AG04450 (cell line): Measurements from ENCODE around the gene EML1. TPM values are rescaled to one million over a fixed set of nuclear protein-coding genes. Genes with fewer than 3 reads are reported as not detected.

Experiments used
- CTCF ChIA-PET: fragments of 300-600, 350-600 bp; formaldehyde crosslinking; extraction: SDS; loops from one replicate; lab custom pipeline; 2022; ENCODE audit warnings: antibody characterized with exemption, inconsistent platforms; lab: Charles Lee
- POLR2A ChIA-PET: fragments of 350-600 bp; formaldehyde crosslinking; extraction: SDS; loops from one replicate; lab custom pipeline; 2021; ENCODE audit warnings: antibody characterized with exemption, inconsistent platforms; lab: Yijun Ruan, JAX
- DNase-seq: peaks from one replicate; pipeline ENCODE4 v3.0.0-alpha.2; 2011; ENCODE audit warnings: low read depth, low spot score
- H3K27ac ChIP-seq: one replicate; pipeline ENCODE4 v1.5.1; 2012; ENCODE audit warnings: low read depth, low read length, control low read depth
- H3K27me3 ChIP-seq: one replicate; pipeline ENCODE4 v1.6.0; 2012; ENCODE audit warnings: low read length; ENCODE audit not compliant: control insufficient read depth, insufficient read depth
- H3K4me3 ChIP-seq: 2 replicates; pipeline ENCODE4 v1.5.1; 2011; ENCODE audit warnings: mild to moderate bottlenecking, low read depth, low read length, control low read depth
- H3K9me3 ChIP-seq: 2 replicates; pipeline ENCODE4 v1.5.1; 2012; ENCODE audit warnings: low read length; ENCODE audit not compliant: control insufficient read depth, insufficient read depth
- CTCF ChIP-seq: IDR thresholded peaks from 2 replicates; pipeline ENCODE4 v1.5.1; 2011; ENCODE audit warnings: low read depth, low read length, control low read depth, inconsistent platforms
- polyA plus RNA-seq: library from polyadenylated mRNA; depleted of rRNA; stranded (reverse); fragments of >200 nt; gene quantifications from 2 replicates; pipeline ENCODE4 v1.2.3, GENCODE V29; 2011

The EML1 gene
- polyA plus RNA-seq, 1 experiment = 37.7 TPM

- ChIA-PET CTCF (no interaction called here), POLR2A (no interaction called here)
- DNase-seq = no peak
- no peak for TF ChIP-seq CTCF
- H3K4me3 ChIP-seq = no peak overlapping the region
- H3K27ac ChIP-seq = no peak overlapping the region
- H3K27me3 ChIP-seq = no peaks in the 10 kb centered on the region
- no peaks in the 10 kb centered on the region for H3K9me3 ChIP-seq
These were observed 24.8 kb upstream of the EML1 start for GRCh38 chr14:99768381-99768780.

GRCh38 chr14:99769123-99769522 is 24.1 kb upstream of the EML1 start:
- DNase-seq = no peak
- no peak overlapping the region for H3K4me3 ChIP-seq
- POLR2A ChIA-PET = no interaction called here
- TF ChIP-seq CTCF = no peak
- H3K27me3 ChIP-seq = no peaks in the 10 kb centered on the region
- H3K9me3 ChIP-seq = no peaks in the 10 kb centered on the region
- CTCF ChIA-PET = no interaction called here
- no peak overlapping the region for H3K27ac ChIP-seq

GRCh38 chr14:99769799-99770198 is 23.4 kb upstream of the EML1 start:
- no peak for DNase-seq
- Histone ChIP-seq H3K27me3 (no peaks in the 10 kb centered on the region), H3K27ac (no peak overlapping the region), H3K9me3 (no peaks in the 10 kb centered on the region), H3K4me3 (no peak overlapping the region)
- CTCF ChIA-PET = no interaction called here
- POLR2A ChIA-PET = no interaction called here
- no peak for TF ChIP-seq CTCF

- no peak for DNase-seq
- no peak overlapping the region for H3K27ac ChIP-seq
- H3K27me3 ChIP-seq = no peaks in the 10 kb centered on the region
- peaks cover 2% of the 10 kb centered on the region; the same call in 1 of the 2 replicates for H3K9me3 ChIP-seq
- no peak overlapping the region for H3K4me3 ChIP-seq
- no peak for TF ChIP-seq CTCF
- ChIA-PET CTCF (no interaction called here), POLR2A (interaction anchor here (1.3 kb wide), 1 partner anchor 14 kb away, joined by 3 read pairs; no protein-coding TSS in a partner anchor)
These were observed 20.6 kb upstream of the EML1 start for GRCh38 chr14:99772371-99773283.
